ENCODE measurements around the gene SYT12. TPM values are rescaled to one million over a fixed set of nuclear protein-coding genes. Genes with fewer than 3 reads are reported as not detected.

The SYT12 gene
- total and polyA plus RNA-seq, 2 of the 4 experiments (the other 2 are of a cell fraction): 0.54 to 0.74 TPM

DNA sequence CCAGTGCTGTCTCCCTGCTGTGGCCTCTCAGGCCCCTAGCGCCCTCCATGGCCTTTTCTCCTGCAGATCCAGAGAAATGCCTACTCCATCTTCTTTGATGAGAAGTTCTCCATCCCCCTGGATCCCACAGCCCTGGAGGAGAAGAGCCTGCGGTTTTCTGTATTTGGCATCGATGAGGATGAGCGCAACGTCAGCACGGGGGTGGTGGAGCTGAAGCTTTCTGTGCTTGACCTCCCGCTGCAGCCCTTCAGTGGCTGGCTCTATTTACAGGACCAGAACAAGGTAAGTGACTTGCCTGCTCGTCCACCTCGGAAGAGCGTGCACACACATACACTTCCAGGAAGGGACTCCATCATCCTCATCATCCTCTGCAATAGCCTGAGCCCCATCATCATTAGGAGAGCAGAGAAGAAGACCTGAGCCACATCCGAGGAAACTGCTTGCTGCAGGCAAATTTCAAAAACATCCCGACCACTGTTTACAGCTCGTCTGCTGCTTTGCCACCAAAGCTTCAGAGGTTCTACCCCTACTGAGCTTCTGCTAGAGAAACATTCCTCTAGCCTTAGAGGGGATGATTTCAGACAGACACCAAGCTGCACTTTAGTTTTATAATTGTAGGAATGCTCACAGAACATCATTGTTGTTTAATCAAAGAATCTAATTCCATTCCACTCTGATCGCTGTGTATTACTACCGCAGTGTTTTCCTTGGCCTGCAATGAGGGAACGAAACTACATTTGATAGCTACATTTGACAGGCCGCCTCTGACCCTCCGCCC lies 20.8 kb downstream of the SYT12 start:
- Histone ChIP-seq H3K9me1 (ENCODE audit: insufficient read depth, low read length) (peaks cover 4% of the 10 kb centered on the region; the same call in 1 of the 2 replicates), H3K9me3 (ENCODE audit: control insufficient read depth, insufficient read depth, low read length) (no peaks in the 10 kb centered on the region), H4K5ac (ENCODE audit: low read depth, low read length) (no peak overlapping the region), H2AK9ac (replicated peaks; ENCODE audit: low read depth, low read length, poor library complexity) (peak overlapping the region; percentile 50), H3K36me3 (ENCODE audit: control insufficient read depth, insufficient read depth, low read length) (no peaks in the 10 kb centered on the region), H2BK5ac (ENCODE audit: low read depth, low read length, poor library complexity, severe bottlenecking) (no peak overlapping the region), H4K8ac (ENCODE audit: low read depth in 2 of 2, low read length in 2 of 2) (no peak overlapping the region), H3K27me3 (ENCODE audit: control insufficient read depth, insufficient read depth, low read length) (peaks cover 12% of the 10 kb centered on the region), H3K18ac (ENCODE audit: low read depth, low read length) (no peak overlapping the region), H2BK120ac (ENCODE audit: low read depth, low read length) (no peak overlapping the region), H3K14ac (replicated peaks; ENCODE audit: low read depth, low read length) (no peak overlapping the region), H3K56ac (ENCODE audit: extremely low read depth, insufficient read depth, low read length) (no peak overlapping the region), H2AK5ac (ENCODE audit: low read depth, low read length) (peak overlapping the region; percentile 56; the same call in 1 of the 2 replicates), H4K91ac (ENCODE audit: insufficient read depth, low read depth, low read length) (no peak overlapping the region), H2AFZ (replicated peaks; ENCODE audit: low read length, poor library complexity) (no peak overlapping the region), H2BK15ac (ENCODE audit: low read depth, low read length) (no peak overlapping the region), H4K20me1 (ENCODE audit: insufficient read depth, low read length) (peaks cover 10% of the 10 kb centered on the region; the same call in 1 of the 2 replicates), H3K23ac (ENCODE audit: low read depth, low read length) (no peak overlapping the region), H3K4me3 (ENCODE audit: insufficient read depth, low read depth, low read length) (no peak overlapping the region), H3K4me2 (ENCODE audit: low read depth, low read length) (no peak overlapping the region), H3K79me1 (ENCODE audit: low read depth in 1 of 2, low read length in 2 of 2) (no peaks in the 10 kb centered on the region), H3K9ac (ENCODE audit: low read depth, low read length) (no peak overlapping the region), H3K27ac (ENCODE audit: insufficient read depth, low read length) (no peak overlapping the region), H2BK20ac (ENCODE audit: low read depth, low read length) (no peak overlapping the region), H3K4ac (ENCODE audit: low read depth, low read length) (no peak overlapping the region), H3K4me1 (ENCODE audit: control insufficient read depth, insufficient read depth, low read length) (peaks cover 21% of the 10 kb centered on the region)
- 72% methylated on average over 7 of the region's 18 CpGs; no CpG with 5 or more reads in 1 of the 2 experiments for WGBS, 2 experiments (ENCODE audit: extremely low coverage in 2 of 2, insufficient read length in 1 of 2)
- in situ Hi-C loops (cut with MboI; ENCODE audit: low sequenced_read_pairs) (no loop called here), intact Hi-C loops (cut with micrococcal nuclease) (no loop called here), dilution Hi-C loops (cut with HindIII; ENCODE audit: low sequenced_read_pairs, unreplicated experiment) (no loop called here)
- no TSS peak for BruUV-seq (replicated peaks)
- ChIA-PET POLR2A (ENCODE audit: unreplicated experiment) (no interaction called here), CTCF (no interaction called here)
- peak; percentile 57 for ATAC-seq (ENCODE audit: low read depth)
- DNase-seq: peak; percentile 18
- TF ChIP-seq POLR2A (IDR thresholded peaks at IDR 0.05; ENCODE audit: low read depth, low read length): no peak
- no peak for TF ChIP-seq SMC3 (IDR thresholded peaks at IDR 0.05; ENCODE audit: low read depth, low read length)
- no peak for TF ChIP-seq RFX5 (IDR thresholded peaks at IDR 0.05; ENCODE audit: low read depth, low read length)
- TF ChIP-seq, protein P1, sequence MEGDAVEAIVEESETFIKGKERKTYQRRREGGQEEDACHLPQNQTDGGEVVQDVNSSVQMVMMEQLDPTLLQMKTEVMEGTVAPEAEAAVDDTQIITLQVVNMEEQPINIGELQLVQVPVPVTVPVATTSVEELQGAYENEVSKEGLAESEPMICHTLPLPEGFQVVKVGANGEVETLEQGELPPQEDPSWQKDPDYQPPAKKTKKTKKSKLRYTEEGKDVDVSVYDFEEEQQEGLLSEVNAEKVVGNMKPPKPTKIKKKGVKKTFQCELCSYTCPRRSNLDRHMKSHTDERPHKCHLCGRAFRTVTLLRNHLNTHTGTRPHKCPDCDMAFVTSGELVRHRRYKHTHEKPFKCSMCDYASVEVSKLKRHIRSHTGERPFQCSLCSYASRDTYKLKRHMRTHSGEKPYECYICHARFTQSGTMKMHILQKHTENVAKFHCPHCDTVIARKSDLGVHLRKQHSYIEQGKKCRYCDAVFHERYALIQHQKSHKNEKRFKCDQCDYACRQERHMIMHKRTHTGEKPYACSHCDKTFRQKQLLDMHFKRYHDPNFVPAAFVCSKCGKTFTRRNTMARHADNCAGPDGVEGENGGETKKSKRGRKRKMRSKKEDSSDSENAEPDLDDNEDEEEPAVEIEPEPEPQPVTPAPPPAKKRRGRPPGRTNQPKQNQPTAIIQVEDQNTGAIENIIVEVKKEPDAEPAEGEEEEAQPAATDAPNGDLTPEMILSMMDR (conservative IDR thresholded peaks at IDR 0.05; ENCODE audit: low read depth, low read length): no peak
- TF ChIP-seq, protein P2, sequence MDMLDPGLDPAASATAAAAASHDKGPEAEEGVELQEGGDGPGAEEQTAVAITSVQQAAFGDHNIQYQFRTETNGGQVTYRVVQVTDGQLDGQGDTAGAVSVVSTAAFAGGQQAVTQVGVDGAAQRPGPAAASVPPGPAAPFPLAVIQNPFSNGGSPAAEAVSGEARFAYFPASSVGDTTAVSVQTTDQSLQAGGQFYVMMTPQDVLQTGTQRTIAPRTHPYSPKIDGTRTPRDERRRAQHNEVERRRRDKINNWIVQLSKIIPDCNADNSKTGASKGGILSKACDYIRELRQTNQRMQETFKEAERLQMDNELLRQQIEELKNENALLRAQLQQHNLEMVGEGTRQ (IDR thresholded peaks at IDR 0.05; ENCODE audit: low read depth, low read length): no peak
- no peak for TF ChIP-seq BHLHE40 (IDR thresholded peaks at IDR 0.05; ENCODE audit: low read depth, low read length)
- TF ChIP-seq MAFK (IDR thresholded peaks at IDR 0.05; ENCODE audit: low read depth, low read length): no peak
- TF ChIP-seq, protein P3, sequence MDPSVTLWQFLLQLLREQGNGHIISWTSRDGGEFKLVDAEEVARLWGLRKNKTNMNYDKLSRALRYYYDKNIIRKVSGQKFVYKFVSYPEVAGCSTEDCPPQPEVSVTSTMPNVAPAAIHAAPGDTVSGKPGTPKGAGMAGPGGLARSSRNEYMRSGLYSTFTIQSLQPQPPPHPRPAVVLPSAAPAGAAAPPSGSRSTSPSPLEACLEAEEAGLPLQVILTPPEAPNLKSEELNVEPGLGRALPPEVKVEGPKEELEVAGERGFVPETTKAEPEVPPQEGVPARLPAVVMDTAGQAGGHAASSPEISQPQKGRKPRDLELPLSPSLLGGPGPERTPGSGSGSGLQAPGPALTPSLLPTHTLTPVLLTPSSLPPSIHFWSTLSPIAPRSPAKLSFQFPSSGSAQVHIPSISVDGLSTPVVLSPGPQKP (IDR thresholded peaks at IDR 0.05; ENCODE audit: borderline replicate concordance, low read depth, low read length): no peak
- TF ChIP-seq MAZ (IDR thresholded peaks at IDR 0.05; ENCODE audit: borderline replicate concordance, low read depth, low read length): no peak
- no peak for TF ChIP-seq RCOR1 (IDR thresholded peaks at IDR 0.05; ENCODE audit: insufficient replicate concordance, low read length)
- TF ChIP-seq CEBPB (IDR thresholded peaks at IDR 0.05; ENCODE audit: low read depth, low read length): no peak
- TF ChIP-seq NFE2L2 (IDR thresholded peaks at IDR 0.05; ENCODE audit: low read depth, low read length): no peak
- no peak for TF ChIP-seq RAD21 (IDR thresholded peaks at IDR 0.05; ENCODE audit: low read length)
- TF ChIP-seq MXI1 (IDR thresholded peaks at IDR 0.05; ENCODE audit: borderline replicate concordance, low read depth, low read length): no peak
- no peak for TF ChIP-seq FOS (IDR thresholded peaks at IDR 0.05; ENCODE audit: low read depth, low read length)
